Neural cell (in vitro differentiated cells): ENCODE results near the gene PPY. TPM values are rescaled to one million over a fixed set of nuclear protein-coding genes. Genes with fewer than 3 reads are reported as not detected.
A peak's percentile ranks its signal among the peaks of the same experiment; 100 is the strongest.

Source experiments
- H2AFZ ChIP-seq: fragments of 200-600, 300-800 bp; sonication (generic), shearing (Covaris generic); 2 replicates; pipeline ENCODE4 v1.6.0; 2014; ENCODE audit warnings: low read depth, mild to moderate bottlenecking, antibody characterized with exemption, low read length, moderate library complexity
- H3F3A ChIP-seq: fragments of 200-600 bp; shearing (Covaris generic); 2 replicates; pipeline ENCODE4 v1.6.1; 2016; ENCODE audit warnings: mild to moderate bottlenecking, moderate library complexity, mixed read lengths, antibody characterized with exemption, low read length; ENCODE audit not compliant: insufficient read depth, poor library complexity, severe bottlenecking
- H3K27ac ChIP-seq: fragments of 200-600, 300-800 bp; sonication (generic), shearing (Covaris generic); 2 replicates; pipeline ENCODE4 v1.5.1; 2014; ENCODE audit warnings: mild to moderate bottlenecking, low read length, moderate library complexity
- H3K27me3 ChIP-seq: fragments of 300-800, 200-600 bp; sonication (generic), shearing (Covaris generic); 2 replicates; pipeline ENCODE4 v1.6.0; 2014; ENCODE audit warnings: mild to moderate bottlenecking, low read depth, low read length, moderate library complexity; ENCODE audit not compliant: insufficient read depth
- H3K36me3 ChIP-seq: fragments of 300-800, 200-600 bp; sonication (generic), shearing (Covaris generic); 2 replicates; pipeline ENCODE4 v1.5.1; 2014; ENCODE audit warnings: mild to moderate bottlenecking, antibody characterized with exemption, low read length, moderate library complexity; ENCODE audit not compliant: insufficient read depth
- H3K4me2 ChIP-seq: fragments of 300-800, 200-600 bp; sonication (generic), shearing (Covaris generic); 2 replicates; pipeline ENCODE4 v1.6.0; 2014; ENCODE audit warnings: mild to moderate bottlenecking, low read length
- H3K4me3 ChIP-seq: fragments of 300-800, 200-600 bp; sonication (generic), shearing (Covaris generic); 2 replicates; pipeline ENCODE4 v1.5.1; 2014; ENCODE audit warnings: mild to moderate bottlenecking, low read length, moderate library complexity
- H3K79me2 ChIP-seq: fragments of 200-600 bp; shearing (Covaris generic); replicated peaks from 2 replicates; pipeline ENCODE4 v1.6.0; 2014; ENCODE audit warnings: mild to moderate bottlenecking, low read length, moderate library complexity; ENCODE audit not compliant: insufficient read depth
- H3K9ac ChIP-seq: fragments of 300-800, 200-600 bp; sonication (generic), shearing (Covaris generic); 2 replicates; pipeline ENCODE4 v1.6.1; 2016; ENCODE audit warnings: mild to moderate bottlenecking, low read length, mixed read lengths
- H3K9me2 ChIP-seq: fragments of 200-600 bp; shearing (Covaris generic); 2 replicates; pipeline ENCODE4 v1.6.1; 2016; ENCODE audit warnings: mild to moderate bottlenecking, low read length, mixed read lengths; ENCODE audit not compliant: insufficient read depth
- H3K9me3 ChIP-seq: fragments of 200-600, 300-800 bp; sonication (generic), shearing (Covaris generic); 2 replicates; pipeline ENCODE4 v1.6.1; 2016; ENCODE audit warnings: mild to moderate bottlenecking, mixed run types, low read length, moderate library complexity, mixed read lengths
- H4K20me1 ChIP-seq: fragments of 200-600 bp; shearing (Covaris generic); 2 replicates; pipeline ENCODE4 v1.6.1; 2016; ENCODE audit warnings: mild to moderate bottlenecking, mixed run types; ENCODE audit not compliant: insufficient read depth
- CTCF ChIP-seq: fragments of 450-650 bp; IDR thresholded peaks from 2 replicates; pipeline ENCODE4 v1.5.1; 2014; ENCODE audit warnings: antibody characterized with exemption, mild to moderate bottlenecking, moderate library complexity; ENCODE audit not compliant: poor library complexity, severe bottlenecking
- EP300 ChIP-seq: fragments of 450-650 bp; conservative IDR thresholded peaks from 2 replicates; pipeline ENCODE4 v1.6.1; 2014; ENCODE audit warnings: antibody characterized with exemption, mild to moderate bottlenecking, moderate library complexity; ENCODE audit not compliant: poor library complexity, severe bottlenecking
- EZH2 ChIP-seq: fragments of 200-600, 300-800 bp; shearing (Covaris generic), sonication (generic); IDR thresholded peaks from 2 replicates; pipeline ENCODE4 v1.6.1; 2014; ENCODE audit warnings: antibody characterized with exemption, low read length, borderline replicate concordance, mild to moderate bottlenecking; ENCODE audit not compliant: insufficient read depth, poor library complexity, severe bottlenecking
- MXI1 ChIP-seq: fragments of 450-650 bp; conservative IDR thresholded peaks from 2 replicates; pipeline ENCODE4 v1.6.1; 2014; ENCODE audit warnings: antibody characterized with exemption, mild to moderate bottlenecking; ENCODE audit not compliant: poor library complexity, severe bottlenecking
- POLR2AphosphoS5 ChIP-seq: IDR thresholded peaks from 2 replicates; pipeline ENCODE4 v1.6.1; 2012
- RAD21 ChIP-seq: fragments of 450-650 bp; conservative IDR thresholded peaks from 2 replicates; pipeline ENCODE4 v1.6.1; 2014; ENCODE audit warnings: antibody characterized with exemption, mild to moderate bottlenecking, moderate library complexity
- REST ChIP-seq: IDR thresholded peaks from 2 replicates; pipeline ENCODE4 v1.6.1; 2012; ENCODE audit warnings: borderline replicate concordance
- SMC3 ChIP-seq: fragments of 450-650 bp; conservative IDR thresholded peaks from 2 replicates; pipeline ENCODE4 v1.6.1; 2014; ENCODE audit warnings: antibody characterized with exemption, mild to moderate bottlenecking, moderate library complexity; ENCODE audit not compliant: poor library complexity
- TAF1 ChIP-seq: IDR thresholded peaks from 2 replicates; pipeline ENCODE4 v1.6.1; 2012; ENCODE audit warnings: low read depth
- polyA plus RNA-seq: library from polyadenylated mRNA; depleted of rRNA; stranded (reverse); fragments of >200 nt; gene quantifications from 2 replicates; pipeline ENCODE4 v1.2.3, GENCODE V29; 2014

PPY gene
- polyA plus RNA-seq, 1 donor from 2014 or later, result not detected

GRCh38 chr17:43984521-43984920, 42.2 kb upstream of the PPY start:
- no peaks in the 10 kb centered on the region for H3K9me2 ChIP-seq

GRCh38 chr17:43983515-43984411, 41.5 kb upstream of the PPY start:
- H3K9ac ChIP-seq, result peak overlapping the region; percentile 46
- H3K4me2 ChIP-seq, result no peak overlapping the region
- no peaks in the 10 kb centered on the region for H3K36me3 ChIP-seq

More at GRCh38 chr17:43984521-43984920, 42.2 kb upstream of the PPY start:
- Histone ChIP-seq H2AFZ (no peak overlapping the region), H3F3A (no peaks in the 10 kb centered on the region), H3K4me3 (no peak overlapping the region), H4K20me1 (no peaks in the 10 kb centered on the region), H3K4me2 (no peak overlapping the region), H3K27ac (no peak overlapping the region), H3K9ac (no peak overlapping the region), H3K9me3 (no peaks in the 10 kb centered on the region), H3K79me2 (no peaks in the 10 kb centered on the region), H3K27me3 (peaks cover 27% of the 10 kb centered on the region), H3K36me3 (no peaks in the 10 kb centered on the region)
- TF ChIP-seq MXI1, result no peak
- no peak for TF ChIP-seq EZH2
- TF ChIP-seq SMC3, result no peak
- no peak for TF ChIP-seq RAD21

GRCh38 chr17:43983196-43983514, 40.9 kb upstream of the PPY start:
- Histone ChIP-seq H3K9ac (no peak overlapping the region), H3K27ac (no peak overlapping the region), H3K9me3 (no peaks in the 10 kb centered on the region), H3K4me2 (no peak overlapping the region), H3K36me3 (no peaks in the 10 kb centered on the region), H4K20me1 (no peaks in the 10 kb centered on the region), H3K79me2 (no peaks in the 10 kb centered on the region), H3K27me3 (peaks cover 27% of the 10 kb centered on the region), H3F3A (no peaks in the 10 kb centered on the region), H2AFZ (no peak overlapping the region), H3K9me2 (no peaks in the 10 kb centered on the region), H3K4me3 (peak overlapping the region; percentile 66)
- TF ChIP-seq REST (no peak), SMC3 (no peak), POLR2AphosphoS5 (no peak), TAF1 (no peak), EZH2 (no peak), EP300 (no peak), MXI1 (no peak), CTCF (no peak), RAD21 (no peak)

More at GRCh38 chr17:43983515-43984411, 41.5 kb upstream of the PPY start:
- H4K20me1 ChIP-seq, result no peaks in the 10 kb centered on the region
- H3K9me3 ChIP-seq, result no peaks in the 10 kb centered on the region
- H3K9me2 ChIP-seq, result no peaks in the 10 kb centered on the region
- no peaks in the 10 kb centered on the region for H3F3A ChIP-seq
- TF ChIP-seq CTCF (peak; percentile 55), EP300 (no peak), MXI1 (peak; percentile 20), TAF1 (no peak), POLR2AphosphoS5 (peak; percentile 22), RAD21 (no peak)
- H2AFZ ChIP-seq, result no peak overlapping the region
- no peaks in the 10 kb centered on the region for H3K79me2 ChIP-seq
- H3K4me3 ChIP-seq, result peak overlapping the region; percentile 66
- peaks cover 27% of the 10 kb centered on the region for H3K27me3 ChIP-seq
- H3K27ac ChIP-seq, result no peak overlapping the region
